H9 (cell line): ENCODE measurements around the gene KDF1. TPM values are rescaled to one million over a fixed set of nuclear protein-coding genes. Genes with fewer than 3 reads are reported as not detected.

ENCODE experiments used
- DNase-seq: peaks from one replicate; pipeline ENCODE4 v3.0.0-alpha.2; 2017
- H2AFZ ChIP-seq: one replicate; pipeline ENCODE4 v1.6.1; 2013; ENCODE audit warnings: mild to moderate bottlenecking, low read length, control low read depth, moderate library complexity
- H2AK5ac ChIP-seq: 2 replicates; pipeline ENCODE4 v1.6.1; 2013; ENCODE audit warnings: low read length, control low read depth, mixed read lengths; ENCODE audit not compliant: insufficient read length
- H2BK120ac ChIP-seq: one replicate; pipeline ENCODE4 v1.6.1; 2013; ENCODE audit warnings: low read depth, mild to moderate bottlenecking, low read length, control low read depth, inconsistent platforms; ENCODE audit not compliant: poor library complexity, severe bottlenecking
- H2BK12ac ChIP-seq: 2 replicates; pipeline ENCODE4 v1.6.1; 2013; ENCODE audit warnings: low read length, control low read depth, mixed read lengths, low read depth; ENCODE audit not compliant: insufficient read length
- H2BK15ac ChIP-seq: 2 replicates; pipeline ENCODE4 v1.6.1; 2013; ENCODE audit warnings: low read depth, low read length, control low read depth
- H2BK20ac ChIP-seq: one replicate; pipeline ENCODE4 v1.6.1; 2013; ENCODE audit warnings: low read depth, mild to moderate bottlenecking, low read length, control low read depth, inconsistent platforms; ENCODE audit not compliant: poor library complexity, severe bottlenecking
- H2BK5ac ChIP-seq: 2 replicates; pipeline ENCODE4 v1.6.1; 2013; ENCODE audit warnings: low read length, control low read depth, mixed read lengths; ENCODE audit not compliant: insufficient read length
- H3K14ac ChIP-seq: 2 replicates; pipeline ENCODE4 v1.6.1; 2013; ENCODE audit warnings: low read length, control low read depth; ENCODE audit not compliant: insufficient read depth
- H3K18ac ChIP-seq: 2 replicates; pipeline ENCODE4 v1.6.1; 2013; ENCODE audit warnings: low read depth, mild to moderate bottlenecking, mixed read lengths, low read length, control low read depth; ENCODE audit not compliant: insufficient read length
- H3K23ac ChIP-seq: 2 replicates; pipeline ENCODE4 v1.6.1; 2013; ENCODE audit warnings: low read length, control low read depth, mixed read lengths, low read depth; ENCODE audit not compliant: insufficient read length
- H3K23me2 ChIP-seq: 2 replicates; pipeline ENCODE4 v1.6.1; 2013; ENCODE audit warnings: low read depth, mild to moderate bottlenecking, mixed read lengths, low read length, control low read depth; ENCODE audit not compliant: insufficient read length, poor library complexity, severe bottlenecking
- H3K27ac ChIP-seq: 2 replicates; pipeline ENCODE4 v1.5.1; 2013; ENCODE audit warnings: low read length, control low read depth, mixed read lengths, low read depth; ENCODE audit not compliant: insufficient read length
- H3K27me3 ChIP-seq: 2 replicates; pipeline ENCODE4 v1.6.1; 2013; ENCODE audit warnings: low read length, control low read depth, inconsistent platforms; ENCODE audit not compliant: insufficient read depth
- H3K4ac ChIP-seq: 2 replicates; pipeline ENCODE4 v1.6.1; 2013; ENCODE audit warnings: low read depth, mild to moderate bottlenecking, control low read depth, inconsistent platforms, low read length, moderate library complexity
- H3K4me1 ChIP-seq: 2 replicates; pipeline ENCODE4 v1.6.1; 2013; ENCODE audit warnings: low read length, control low read depth, inconsistent platforms; ENCODE audit not compliant: insufficient read depth
- H3K4me2 ChIP-seq: 2 replicates; pipeline ENCODE4 v1.6.1; 2013; ENCODE audit warnings: low read length, control low read depth, mixed read lengths; ENCODE audit not compliant: insufficient read length, insufficient read depth
- H3K56ac ChIP-seq: 2 replicates; pipeline ENCODE4 v1.6.1; 2013; ENCODE audit warnings: low read depth, mild to moderate bottlenecking, mixed read lengths, low read length, control low read depth; ENCODE audit not compliant: insufficient read length
- H3K79me1 ChIP-seq: 2 replicates; pipeline ENCODE4 v1.6.1; 2013; ENCODE audit warnings: low read depth, mild to moderate bottlenecking, moderate library complexity, low read length, control low read depth, inconsistent platforms; ENCODE audit not compliant: insufficient read depth, poor library complexity, severe bottlenecking
- H3K79me2 ChIP-seq: 2 replicates; pipeline ENCODE4 v1.6.1; 2013; ENCODE audit warnings: low read length, control low read depth, inconsistent platforms; ENCODE audit not compliant: insufficient read depth
- H3K9ac ChIP-seq: 2 replicates; pipeline ENCODE4 v1.6.1; 2013; ENCODE audit warnings: low read length, control low read depth, mixed read lengths; ENCODE audit not compliant: insufficient read length; ENCODE audit errors: extremely low read depth
- H3K9me3 ChIP-seq: one replicate; pipeline ENCODE4 v1.6.1; 2013; ENCODE audit warnings: low read depth, low read length, inconsistent platforms; ENCODE audit not compliant: control insufficient read depth
- H3T11ph ChIP-seq: one replicate; pipeline ENCODE4 v1.6.1; 2013; ENCODE audit warnings: mild to moderate bottlenecking, low read length, control low read depth, inconsistent platforms
- H4K20me1 ChIP-seq: one replicate; pipeline ENCODE4 v1.6.1; 2013; ENCODE audit not compliant: control insufficient read depth, insufficient read length, insufficient read depth
- H4K5ac ChIP-seq: 2 replicates; pipeline ENCODE4 v1.6.1; 2013; ENCODE audit warnings: low read depth, mild to moderate bottlenecking, mixed read lengths, low read length, control low read depth; ENCODE audit not compliant: insufficient read length
- H4K8ac ChIP-seq: replicated peaks from 2 replicates; pipeline ENCODE4 v1.6.1; 2013; ENCODE audit warnings: low read length, control low read depth, mixed read lengths, low read depth; ENCODE audit not compliant: insufficient read length
- H4K91ac ChIP-seq: 2 replicates; pipeline ENCODE4 v1.6.1; 2013; ENCODE audit warnings: low read depth, mild to moderate bottlenecking, moderate library complexity, mixed read lengths, low read length, control low read depth; ENCODE audit not compliant: insufficient read length
- H3K27ac Mint-ChIP-seq, 3 experiments: 2 replicates in 2 of 3; 3 replicates in 1 of 3; pipeline ENCODE4 v1.8.0; 2020 to 2021; ENCODE audit warnings: mixed read lengths in 3 of 3, mild to moderate bottlenecking in 1 of 3, moderate library complexity in 1 of 3
- H3K27me3 Mint-ChIP-seq: 2 replicates; pipeline ENCODE4 v1.8.0; 2021; ENCODE audit warnings: low read depth, mild to moderate bottlenecking, moderate library complexity, mixed read lengths
- H3K36me3 Mint-ChIP-seq, 3 experiments: 2 replicates in 2 of 3; 3 replicates in 1 of 3; pipeline ENCODE4 v1.8.0; 2020 to 2021; ENCODE audit warnings: low read depth in 3 of 3, mixed read lengths in 3 of 3; ENCODE audit not compliant: insufficient read depth in 1 of 3
- H3K4me1 Mint-ChIP-seq, 2 experiments: 2 replicates each; pipeline ENCODE4 v1.8.0; 2020; ENCODE audit warnings: mixed read lengths in 2 of 2
- H3K4me3 Mint-ChIP-seq, 2 experiments: 2 replicates in 1 of 2; 3 replicates in 1 of 2; pipeline ENCODE4 v1.8.0; 2020 to 2021; ENCODE audit warnings: mild to moderate bottlenecking in 2 of 2, mixed read lengths in 2 of 2, moderate library complexity in 1 of 2
- H3K9me3 Mint-ChIP-seq, 2 experiments: 2 replicates in 1 of 2; 3 replicates in 1 of 2; pipeline ENCODE4 v1.8.0; 2020; ENCODE audit warnings: mild to moderate bottlenecking in 2 of 2, mixed read lengths in 2 of 2, moderate library complexity in 1 of 2
- WGBS: extraction: QIAGEN DNeasy Blood & Tissue Kit; methylation state at CpG from one replicate; pipeline ENCODE4 v1.1.7; 2013; ENCODE audit warnings: missing lambda C conversion rate, low lambda C conversion rate, mixed read lengths; ENCODE audit not compliant: insufficient read length; ENCODE audit errors: extremely low coverage; 5-methylcytosine and 5-hydroxymethylcytosine counted together
- total RNA-seq: library from RNA; stranded (reverse); gene quantifications from 2 replicates; pipeline ENCODE4 v1.2.1, GENCODE V29; 2021
- TF ChIP-seq, protein P1 (sequence below): fragments of 200-600 bp; sonication (generic); conservative IDR thresholded peaks from 3 replicates; pipeline ENCODE4 v1.8.0; 2021; ENCODE audit warnings: antibody characterized with exemption, mild to moderate bottlenecking

KDF1 gene
- total RNA-seq, 1 experiment from 2014 or later: 17.6 TPM

DNA sequence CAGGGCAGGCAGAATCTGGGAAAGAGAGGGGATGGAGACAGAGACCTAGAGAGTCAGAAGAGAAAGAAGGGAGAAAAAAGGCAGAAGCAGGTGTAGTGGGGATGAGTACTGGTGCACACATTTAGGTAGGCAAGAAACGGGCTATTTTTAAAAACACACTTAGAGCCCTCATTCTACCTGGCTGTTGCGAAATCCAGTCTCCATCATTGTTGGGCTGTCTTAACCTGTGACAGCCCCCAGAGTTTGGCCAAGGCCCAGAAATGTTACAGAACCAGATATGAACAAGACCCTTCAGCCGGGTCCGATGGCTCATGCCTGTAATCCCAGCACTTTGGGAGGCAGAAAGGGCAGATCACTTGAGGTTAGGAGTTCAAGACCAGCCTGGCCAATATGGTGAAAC lies 12.6 kb upstream of the KDF1 start:
- no peak overlapping the region for H2BK12ac ChIP-seq
- H2AFZ ChIP-seq: no peak overlapping the region
- Mint-ChIP-seq H3K27me3 (peaks cover 11% of the 10 kb centered on the region), H3K36me3 (no peaks in the 10 kb centered on the region), H3K4me1 (peaks cover 14 to 29% of the 10 kb centered on the region in 2 experiments), H3K4me3 (peak overlapping the region in 1 of 2 experiments; percentile 31; a peak in 1 of 5 replicates), H3K27ac (peak overlapping the region in 1 of 3 experiments; percentile 56; a peak in 2 of 7 replicates), H3K9me3 (no peaks in the 10 kb centered on the region)
- H3T11ph ChIP-seq: no peak overlapping the region
- no peak overlapping the region for H2BK120ac ChIP-seq
- H3K79me1 ChIP-seq: no peaks in the 10 kb centered on the region
- H3K18ac ChIP-seq: no peak overlapping the region
- TF ChIP-seq, protein P1, sequence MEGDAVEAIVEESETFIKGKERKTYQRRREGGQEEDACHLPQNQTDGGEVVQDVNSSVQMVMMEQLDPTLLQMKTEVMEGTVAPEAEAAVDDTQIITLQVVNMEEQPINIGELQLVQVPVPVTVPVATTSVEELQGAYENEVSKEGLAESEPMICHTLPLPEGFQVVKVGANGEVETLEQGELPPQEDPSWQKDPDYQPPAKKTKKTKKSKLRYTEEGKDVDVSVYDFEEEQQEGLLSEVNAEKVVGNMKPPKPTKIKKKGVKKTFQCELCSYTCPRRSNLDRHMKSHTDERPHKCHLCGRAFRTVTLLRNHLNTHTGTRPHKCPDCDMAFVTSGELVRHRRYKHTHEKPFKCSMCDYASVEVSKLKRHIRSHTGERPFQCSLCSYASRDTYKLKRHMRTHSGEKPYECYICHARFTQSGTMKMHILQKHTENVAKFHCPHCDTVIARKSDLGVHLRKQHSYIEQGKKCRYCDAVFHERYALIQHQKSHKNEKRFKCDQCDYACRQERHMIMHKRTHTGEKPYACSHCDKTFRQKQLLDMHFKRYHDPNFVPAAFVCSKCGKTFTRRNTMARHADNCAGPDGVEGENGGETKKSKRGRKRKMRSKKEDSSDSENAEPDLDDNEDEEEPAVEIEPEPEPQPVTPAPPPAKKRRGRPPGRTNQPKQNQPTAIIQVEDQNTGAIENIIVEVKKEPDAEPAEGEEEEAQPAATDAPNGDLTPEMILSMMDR: no peak
- no peak overlapping the region for H3K56ac ChIP-seq
- DNase-seq: no peak
- no peaks in the 10 kb centered on the region for H3K9me3 ChIP-seq
- H3K23me2 ChIP-seq: no peaks in the 10 kb centered on the region
- no peaks in the 10 kb centered on the region for H3K79me2 ChIP-seq
- no peak overlapping the region for H3K14ac ChIP-seq
- no peaks in the 10 kb centered on the region for H4K20me1 ChIP-seq
- H3K27ac ChIP-seq: no peak overlapping the region
- H2BK20ac ChIP-seq: no peak overlapping the region
- H4K91ac ChIP-seq: no peak overlapping the region
- no peak overlapping the region for H3K4me2 ChIP-seq
- no peak overlapping the region for H3K23ac ChIP-seq
- no peak overlapping the region for H3K9ac ChIP-seq
- H2BK5ac ChIP-seq: no peak overlapping the region
- no peak overlapping the region for H4K5ac ChIP-seq
- no peak overlapping the region for H2AK5ac ChIP-seq
- no peak overlapping the region for H3K4ac ChIP-seq
- no CpG with 5 or more reads among the region's 4 CpGs for WGBS
- no peaks in the 10 kb centered on the region for H3K4me1 ChIP-seq
- no peak overlapping the region for H2BK15ac ChIP-seq
- no peak overlapping the region for H4K8ac ChIP-seq
- H3K27me3 ChIP-seq: no peaks in the 10 kb centered on the region
